Chondrocyte (in vitro differentiated cells): ENCODE results near the gene SLC25A6. TPM values are rescaled to one million over a fixed set of nuclear protein-coding genes. Genes with fewer than 3 reads are reported as not detected.

ENCODE experiments used
- DNase-seq: peaks from one replicate; pipeline ENCODE4 v3.0.0; 2021; ENCODE audit warnings: mixed read lengths, low spot score
- H3K27ac Mint-ChIP-seq: one replicate; pipeline ENCODE4 v1.8.0; 2021; ENCODE audit warnings: mild to moderate bottlenecking, moderate library complexity, mixed read lengths; ENCODE audit not compliant: unreplicated experiment
- H3K27me3 Mint-ChIP-seq: 2 replicates; pipeline ENCODE4 v1.8.0; 2021; ENCODE audit warnings: low read depth, mixed read lengths
- H3K36me3 Mint-ChIP-seq: 2 replicates; pipeline ENCODE4 v1.8.0; 2021; ENCODE audit warnings: low read depth, mixed read lengths
- H3K4me1 Mint-ChIP-seq: 2 replicates; pipeline ENCODE4 v1.8.0; 2021; ENCODE audit warnings: low read depth, mild to moderate bottlenecking, mixed read lengths
- H3K4me3 Mint-ChIP-seq: one replicate; pipeline ENCODE4 v1.8.0; 2021; ENCODE audit warnings: mild to moderate bottlenecking, moderate library complexity, mixed read lengths; ENCODE audit not compliant: unreplicated experiment
- H3K9me3 Mint-ChIP-seq: 2 replicates; pipeline ENCODE4 v1.8.0; 2021; ENCODE audit warnings: low read depth, mixed read lengths
- CTCF ChIP-seq: fragments of 200-600 bp; sonication (generic); IDR thresholded peaks from 2 replicates; pipeline ENCODE4 v1.5.0; 2021; ENCODE audit warnings: antibody characterized with exemption, mild to moderate bottlenecking, moderate library complexity
- total RNA-seq: library from RNA; stranded (reverse); gene quantifications from 3 replicates; pipeline ENCODE4 v1.2.1, GENCODE V29; 2021

The SLC25A6 gene
- total RNA-seq, 1 donor from 2014 or later = 327 TPM

GRCh38 chrX:1389181-1389992 lies 2.5 kb downstream of the SLC25A6 start:
- no peaks in the 10 kb centered on the region for H3K27me3 Mint-ChIP-seq
- peak; percentile 91 for DNase-seq
- peaks cover 38% of the 10 kb centered on the region for H3K4me1 Mint-ChIP-seq
- no peak overlapping the region for H3K27ac Mint-ChIP-seq
- no peak for TF ChIP-seq CTCF
- H3K4me3 Mint-ChIP-seq = no peak overlapping the region
- H3K9me3 Mint-ChIP-seq = no peaks in the 10 kb centered on the region
- peaks cover 40% of the 10 kb centered on the region for H3K36me3 Mint-ChIP-seq

GRCh38 chrX:1388651-1389050 lies 3.3 kb downstream of the SLC25A6 start:
- Mint-ChIP-seq H3K9me3 (no peaks in the 10 kb centered on the region), H3K27me3 (no peaks in the 10 kb centered on the region), H3K27ac (no peak overlapping the region), H3K4me3 (no peak overlapping the region), H3K4me1 (peaks cover 33% of the 10 kb centered on the region), H3K36me3 (peaks cover 40% of the 10 kb centered on the region)
- TF ChIP-seq CTCF = no peak
- DNase-seq = peak; percentile 58

GRCh38 chrX:1387141-1387776 lies 4.7 kb downstream of the SLC25A6 start:
- no peak overlapping the region for H3K27ac Mint-ChIP-seq
- H3K4me1 Mint-ChIP-seq = peaks cover 35% of the 10 kb centered on the region
- H3K4me3 Mint-ChIP-seq = no peak overlapping the region
- peaks cover 41% of the 10 kb centered on the region for H3K36me3 Mint-ChIP-seq
- peak; percentile 94 for DNase-seq
- no peak for TF ChIP-seq CTCF
- H3K27me3 Mint-ChIP-seq = no peaks in the 10 kb centered on the region
- H3K9me3 Mint-ChIP-seq = no peaks in the 10 kb centered on the region

- peak; percentile 80 for DNase-seq
- peaks cover 41% of the 10 kb centered on the region for H3K36me3 Mint-ChIP-seq
- H3K27me3 Mint-ChIP-seq = no peaks in the 10 kb centered on the region
- TF ChIP-seq CTCF = no peak
- H3K27ac Mint-ChIP-seq = no peak overlapping the region
- no peaks in the 10 kb centered on the region for H3K9me3 Mint-ChIP-seq
- no peak overlapping the region for H3K4me3 Mint-ChIP-seq
- H3K4me1 Mint-ChIP-seq = peaks cover 35% of the 10 kb centered on the region
Measured at GRCh38 chrX:1386338-1387127, 5.4 kb downstream of the SLC25A6 start.
